GM12878 (cell line): ENCODE measurements around the gene KLK3. TPM values are rescaled to one million over a fixed set of nuclear protein-coding genes. Genes with fewer than 3 reads are reported as not detected.

Experiments used
- ATAC-seq: fragments of 200-7000 bp; cut with Tn5 transposase; 3 replicates; pipeline ENCODE4 v1.9.1; 2020; ENCODE audit warnings: mild to moderate bottlenecking, moderate library complexity
- BruUV-seq: library from RNA; stranded (reverse); fragments of 400-500 nt; replicated peaks from 2 replicates; lab custom pipeline; 2021; lab: Mats Ljungman, UMichigan
- CTCF ChIA-PET: fragments of 300-600 bp; sonication (Branson Sonifier 250); formaldehyde crosslinking; extraction: SDS; loops from one replicate; lab custom pipeline; 2021; ENCODE audit warnings: inconsistent platforms; lab: Yijun Ruan, JAX
- POLR2A ChIA-PET: fragments of 350-600 bp; formaldehyde crosslinking; extraction: SDS; loops from one replicate; lab custom pipeline; 2021; ENCODE audit warnings: inconsistent platforms; lab: Charles Lee
- RAD21 ChIA-PET: fragments of 300-600 bp; sonication (Branson Sonifier 250); formaldehyde crosslinking; loops from one replicate; lab custom pipeline; 2023; ENCODE audit warnings: antibody characterized with exemption; ENCODE audit not compliant: unreplicated experiment; lab: Charles Lee
- SMC1A ChIA-PET: fragments of 300-600 bp; sonication (Branson Sonifier 250); formaldehyde crosslinking; loops from one replicate; lab custom pipeline; 2023; ENCODE audit not compliant: unreplicated experiment, uncharacterized antibody; lab: Charles Lee
- DNase-seq: peaks from one replicate; pipeline ENCODE4 v3.0.0-alpha.2; 2011; ENCODE audit warnings: low read depth, low spot score
- FAIRE-seq: peaks from 3 replicates; lab custom pipeline; 2011; peaks lifted over from hg19 to GRCh38; lab: Jason Lieb, UNC
- H2AFZ ChIP-seq: 2 replicates; pipeline ENCODE4 v1.6.0; 2011; ENCODE audit warnings: low read depth, low read length, control low read depth; ENCODE audit not compliant: control insufficient read depth
- H3K27ac ChIP-seq: 2 replicates; pipeline ENCODE4 v1.5.1; 2011; ENCODE audit warnings: control low read depth; ENCODE audit not compliant: control insufficient read depth, insufficient read depth
- H3K27me3 ChIP-seq, 2 experiments: replicated peaks in 1 of 2; 2 replicates each; pipeline versions ENCODE4 v1.6.0 to v1.6.1; 2011; ENCODE audit warnings: low read length in 1 of 2; ENCODE audit not compliant: control insufficient read depth in 2 of 2, insufficient read depth in 2 of 2
- H3K36me3 ChIP-seq, 2 experiments: 2 replicates each; pipeline ENCODE4 v1.5.1; 2011; ENCODE audit warnings: low read length in 1 of 2; ENCODE audit not compliant: control insufficient read depth in 2 of 2, insufficient read depth in 2 of 2
- H3K4me1 ChIP-seq: 2 replicates; pipeline ENCODE4 v1.6.1; 2011; ENCODE audit warnings: mild to moderate bottlenecking, low read length, moderate library complexity, mixed read lengths; ENCODE audit not compliant: control insufficient read depth, insufficient read depth
- H3K4me2 ChIP-seq: 2 replicates; pipeline ENCODE4 v1.6.0; 2011; ENCODE audit warnings: control low read depth; ENCODE audit not compliant: control insufficient read depth, insufficient read depth
- H3K4me3 ChIP-seq: fragments of 200-600 bp; sonication (generic); 2 replicates; pipeline ENCODE4 v1.5.1; 2016
- H3K79me2 ChIP-seq: 2 replicates; pipeline ENCODE4 v1.6.0; 2011; ENCODE audit warnings: low read length; ENCODE audit not compliant: control insufficient read depth, insufficient read depth
- H3K9ac ChIP-seq: 2 replicates; pipeline ENCODE4 v1.8.0; 2011; ENCODE audit warnings: low read length, control low read depth, mixed read lengths; ENCODE audit not compliant: control insufficient read depth, insufficient read depth
- H3K9me3 ChIP-seq: replicated peaks from 3 replicates; pipeline ENCODE4 v1.5.1; 2011; ENCODE audit warnings: mild to moderate bottlenecking, low read length; ENCODE audit not compliant: control insufficient read depth, insufficient read depth
- H4K20me1 ChIP-seq: 2 replicates; pipeline ENCODE4 v1.6.0; 2011; ENCODE audit not compliant: control insufficient read depth, insufficient read depth
- ASH2L ChIP-seq: fragments of 300-600, 200-600 bp; sonication (generic); IDR thresholded peaks from 2 replicates; pipeline ENCODE4 v1.6.1; 2017; ENCODE audit warnings: low read depth, mild to moderate bottlenecking, borderline replicate concordance
- BMI1 ChIP-seq: fragments of 450-650 bp; IDR thresholded peaks from 2 replicates; pipeline ENCODE4 v1.6.1; 2016; ENCODE audit warnings: mild to moderate bottlenecking, moderate library complexity, borderline replicate concordance
- BRCA1 ChIP-seq: IDR thresholded peaks from 2 replicates; pipeline ENCODE4 v1.6.1; 2011; ENCODE audit warnings: low read depth, low read length, improper control_type of control experiment
- CREB1 ChIP-seq: IDR thresholded peaks from 2 replicates; pipeline ENCODE4 v1.6.1; 2012; ENCODE audit warnings: low read depth, mild to moderate bottlenecking, inconsistent platforms
- EGR1 ChIP-seq, 2 experiments: IDR thresholded peaks; 1 replicate in 1 of 2; 2 replicates in 1 of 2; pipeline ENCODE4 v1.6.1; 2011 to 2012; ENCODE audit warnings: low read depth in 2 of 2, low read length in 2 of 2, borderline replicate concordance in 1 of 2, mild to moderate bottlenecking in 1 of 2, moderate library complexity in 1 of 2
- IKZF2 ChIP-seq, 2 experiments: fragments of 450-650 bp; IDR thresholded peaks; 2 replicates each; pipeline ENCODE4 v1.6.1; 2017; ENCODE audit warnings: mild to moderate bottlenecking in 2 of 2, moderate library complexity in 2 of 2
- NBN ChIP-seq: fragments of 450-650 bp; IDR thresholded peaks from 2 replicates; pipeline ENCODE4 v1.6.1; 2016
- PRDM15 ChIP-seq: fragments of 450-650 bp; formaldehyde crosslinking; IDR thresholded peaks from 2 replicates; pipeline ENCODE4 v1.4.0; 2020; ENCODE audit warnings: mild to moderate bottlenecking, moderate library complexity
- RELA ChIP-seq: fragments of 450-650 bp; IDR thresholded peaks from 2 replicates; pipeline ENCODE4 v1.8.0; 2014; ENCODE audit warnings: borderline replicate concordance; ENCODE audit not compliant: partially characterized antibody
- SMAD5 ChIP-seq: IDR thresholded peaks from 2 replicates; pipeline ENCODE4 v1.6.1; 2016; ENCODE audit warnings: antibody characterized with exemption, low read depth
- SREBF2 ChIP-seq: IDR thresholded peaks from 2 replicates; pipeline ENCODE4 v1.6.1; 2012; ENCODE audit warnings: mild to moderate bottlenecking, low read length
- STAT1 ChIP-seq: fragments of 450-650 bp; conservative IDR thresholded peaks from 2 replicates; pipeline ENCODE4 v1.6.1; 2014; ENCODE audit warnings: antibody characterized with exemption, mild to moderate bottlenecking
- SUPT20H ChIP-seq: IDR thresholded peaks from 2 replicates; pipeline ENCODE4 v1.6.1; 2011; ENCODE audit warnings: low read depth, mild to moderate bottlenecking, low read length, moderate library complexity, borderline replicate concordance; ENCODE audit not compliant: control insufficient read depth
- TCF3 ChIP-seq: IDR thresholded peaks from 2 replicates; pipeline ENCODE4 v1.6.1; 2012; ENCODE audit warnings: low read depth, mild to moderate bottlenecking, low read length, borderline replicate concordance; ENCODE audit not compliant: insufficient read depth
- ZNF384 ChIP-seq: IDR thresholded peaks from 2 replicates; pipeline ENCODE4 v1.6.1; 2012; ENCODE audit warnings: low read depth, mild to moderate bottlenecking, low read length, improper control_type of control experiment, borderline replicate concordance
- WGBS: methylation state at CpG from one replicate; pipeline ENCODE4 v1.1.6; 2016; ENCODE audit warnings: low lambda C conversion rate; ENCODE audit not compliant: insufficient replicate concordance, insufficient coverage; ENCODE audit errors: missing lambda C conversion rate; 5-methylcytosine and 5-hydroxymethylcytosine counted together
- in situ Hi-C: fragments of 300-500 bp; cut with MboI; formaldehyde crosslinking; loops from 9 replicates; pipeline ENCODE4 v1.14.3; 2018; ENCODE audit warnings: mixed read lengths
- intact Hi-C: fragments of 100-400 bp; cut with micrococcal nuclease; formaldehyde crosslinking; loops from one replicate; pipeline ENCODE4 v1.14.2; 2022; ENCODE audit not compliant: unreplicated experiment
- polyA plus RNA-seq, 11 experiments: library from polyadenylated mRNA; depleted of rRNA in 4 of 11; unstranded in 6 of 11; stranded (reverse) in 5 of 11; fragments of >200 nt; fragmentation: Nextera tagmentation in 4 of 11; fragmentation: Illumina TruSeq in 1 of 11; extraction: Ambion mirVana in 4 of 11; extraction: Trizol in 1 of 11; gene quantifications; 1 replicate in 1 of 11; 2 replicates in 10 of 11; pipeline versions ENCODE4 v1.2.1 to v1.2.3, GENCODE V29; 2011 to 2016; ENCODE audit warnings: inconsistent platforms in 2 of 11, missing spikeins in 2 of 11, low read depth in 1 of 11
- total RNA-seq, 4 experiments: library from RNA; depleted of rRNA in 3 of 4; stranded (reverse); fragments of >200 nt in 3 of 4; fragmentation: Illumina TruSeq in 1 of 4; extraction: Trizol in 1 of 4; gene quantifications; 2 replicates each; pipeline versions ENCODE4 v1.2.1 to v1.2.3, GENCODE V29; 2013 to 2021
- TF ChIP-seq, protein P1 (sequence below): fragments of 450-650 bp; conservative IDR thresholded peaks from 2 replicates; pipeline ENCODE4 v1.6.1; 2017; ENCODE audit warnings: mild to moderate bottlenecking, moderate library complexity
- TF ChIP-seq, protein P2 (sequence below): fragments of 450-650 bp; IDR thresholded peaks from 2 replicates; pipeline ENCODE4 v1.6.1; 2014; ENCODE audit warnings: mild to moderate bottlenecking

The KLK3 gene
- total and polyA plus RNA-seq, 10 of the 15 experiments (the other 5 are each of a cell fraction or from before 2014, with no cell fraction given), result 0.31 TPM; not detected in 9

DNA sequence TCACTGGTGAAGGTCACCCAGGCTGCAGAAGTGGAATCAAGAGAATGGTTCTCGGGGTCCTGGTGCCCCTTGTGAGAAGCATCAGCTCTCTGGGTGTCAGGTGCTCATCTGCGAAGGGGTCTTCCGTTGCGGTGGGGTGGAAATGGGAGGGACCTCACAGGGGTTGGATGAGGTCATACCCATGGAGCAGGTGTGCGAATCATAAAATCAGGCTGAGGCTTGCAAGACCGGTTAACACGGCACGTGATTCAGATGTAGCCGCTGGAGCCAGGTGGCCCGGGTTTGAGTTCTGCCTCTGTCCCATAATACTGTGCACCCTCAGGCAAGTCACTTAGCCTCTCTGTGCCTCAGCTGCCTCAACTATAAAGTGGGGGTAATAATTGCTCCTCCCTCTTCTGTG is 17.4 kb upstream of the KLK3 start:
- no peak overlapping the region for H2AFZ ChIP-seq
- H4K20me1 ChIP-seq, result no peaks in the 10 kb centered on the region
- no peaks in the 10 kb centered on the region for H3K79me2 ChIP-seq
- BruUV-seq, result no TSS peak
- no peaks in the 10 kb centered on the region for H3K36me3 ChIP-seq
- H3K9me3 ChIP-seq, result no peaks in the 10 kb centered on the region; the same call in 2 of the 3 replicates
- in situ Hi-C loops, result no loop called here
- WGBS, result 83% methylated on average over 10 of the region's 10 CpGs
- no peak overlapping the region for H3K4me2 ChIP-seq
- CTCF ChIA-PET, result interaction anchor here (0.7 to 2.6 kb wide), 4 partner anchors 8 to 359 kb away, joined by 3 to 8 read pairs (median 4); no protein-coding TSS in a partner anchor
- H3K9ac ChIP-seq, result no peak overlapping the region
- H3K27me3 ChIP-seq, result no peaks in the 10 kb centered on the region
- RAD21 ChIA-PET, result interaction anchor here (1.9 to 4.6 kb wide), 2 partner anchors 17 to 84 kb away, joined by 7 to 41 read pairs; no protein-coding TSS in a partner anchor
- SMC1A ChIA-PET, result interaction anchor here (0.6 to 4.6 kb wide), 5 partner anchors 17 to 485 kb away, joined by 3 to 37 read pairs (median 4); no protein-coding TSS in a partner anchor
- intact Hi-C loops, result loop anchor here (5.0 kb wide), 1 partner anchor 60 kb away; no protein-coding TSS in a partner anchor
- POLR2A ChIA-PET, result interaction anchor here (1.2 kb wide), 1 partner anchor 60 kb away, joined by 4 read pairs; no protein-coding TSS in a partner anchor
- peaks cover 5% of the 10 kb centered on the region; the same call in 1 of the 2 replicates for H3K4me1 ChIP-seq
- no peak for FAIRE-seq
- no peak for DNase-seq
- ATAC-seq, result no peak
- no peak overlapping the region for H3K27ac ChIP-seq
- no peak overlapping the region for H3K4me3 ChIP-seq
- TF ChIP-seq RELA (no peak), EGR1 (IDR thresholded peaks at IDR 0.05; ENCODE audit: borderline replicate concordance in 1 of 2, low read depth in 2 of 2, low read length in 2 of 2) (no peak), ASH2L (no peak), TCF3 (no peak), BRCA1 (no peak), CREB1 (no peak), STAT1 (no peak), SMAD5 (no peak), PRDM15 (no peak), IKZF2 (IDR thresholded peaks at IDR 0.05) (no peak), ZNF384 (no peak), SUPT20H (no peak), SREBF2 (no peak), NBN (no peak), BMI1 (no peak)
- TF ChIP-seq, protein P1, sequence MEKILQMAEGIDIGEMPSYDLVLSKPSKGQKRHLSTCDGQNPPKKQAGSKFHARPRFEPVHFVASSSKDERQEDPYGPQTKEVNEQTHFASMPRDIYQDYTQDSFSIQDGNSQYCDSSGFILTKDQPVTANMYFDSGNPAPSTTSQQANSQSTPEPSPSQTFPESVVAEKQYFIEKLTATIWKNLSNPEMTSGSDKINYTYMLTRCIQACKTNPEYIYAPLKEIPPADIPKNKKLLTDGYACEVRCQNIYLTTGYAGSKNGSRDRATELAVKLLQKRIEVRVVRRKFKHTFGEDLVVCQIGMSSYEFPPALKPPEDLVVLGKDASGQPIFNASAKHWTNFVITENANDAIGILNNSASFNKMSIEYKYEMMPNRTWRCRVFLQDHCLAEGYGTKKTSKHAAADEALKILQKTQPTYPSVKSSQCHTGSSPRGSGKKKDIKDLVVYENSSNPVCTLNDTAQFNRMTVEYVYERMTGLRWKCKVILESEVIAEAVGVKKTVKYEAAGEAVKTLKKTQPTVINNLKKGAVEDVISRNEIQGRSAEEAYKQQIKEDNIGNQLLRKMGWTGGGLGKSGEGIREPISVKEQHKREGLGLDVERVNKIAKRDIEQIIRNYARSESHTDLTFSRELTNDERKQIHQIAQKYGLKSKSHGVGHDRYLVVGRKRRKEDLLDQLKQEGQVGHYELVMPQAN, result no peak
- TF ChIP-seq, protein P2, sequence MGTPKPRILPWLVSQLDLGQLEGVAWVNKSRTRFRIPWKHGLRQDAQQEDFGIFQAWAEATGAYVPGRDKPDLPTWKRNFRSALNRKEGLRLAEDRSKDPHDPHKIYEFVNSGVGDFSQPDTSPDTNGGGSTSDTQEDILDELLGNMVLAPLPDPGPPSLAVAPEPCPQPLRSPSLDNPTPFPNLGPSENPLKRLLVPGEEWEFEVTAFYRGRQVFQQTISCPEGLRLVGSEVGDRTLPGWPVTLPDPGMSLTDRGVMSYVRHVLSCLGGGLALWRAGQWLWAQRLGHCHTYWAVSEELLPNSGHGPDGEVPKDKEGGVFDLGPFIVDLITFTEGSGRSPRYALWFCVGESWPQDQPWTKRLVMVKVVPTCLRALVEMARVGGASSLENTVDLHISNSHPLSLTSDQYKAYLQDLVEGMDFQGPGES, result no peak
